ENCODE measurements around the gene MARCHF11.

GRCh38 chr5:16057277-16057676, 122.3 kb downstream of the MARCHF11 start:
- TF ChIP-seq, protein P1, sequence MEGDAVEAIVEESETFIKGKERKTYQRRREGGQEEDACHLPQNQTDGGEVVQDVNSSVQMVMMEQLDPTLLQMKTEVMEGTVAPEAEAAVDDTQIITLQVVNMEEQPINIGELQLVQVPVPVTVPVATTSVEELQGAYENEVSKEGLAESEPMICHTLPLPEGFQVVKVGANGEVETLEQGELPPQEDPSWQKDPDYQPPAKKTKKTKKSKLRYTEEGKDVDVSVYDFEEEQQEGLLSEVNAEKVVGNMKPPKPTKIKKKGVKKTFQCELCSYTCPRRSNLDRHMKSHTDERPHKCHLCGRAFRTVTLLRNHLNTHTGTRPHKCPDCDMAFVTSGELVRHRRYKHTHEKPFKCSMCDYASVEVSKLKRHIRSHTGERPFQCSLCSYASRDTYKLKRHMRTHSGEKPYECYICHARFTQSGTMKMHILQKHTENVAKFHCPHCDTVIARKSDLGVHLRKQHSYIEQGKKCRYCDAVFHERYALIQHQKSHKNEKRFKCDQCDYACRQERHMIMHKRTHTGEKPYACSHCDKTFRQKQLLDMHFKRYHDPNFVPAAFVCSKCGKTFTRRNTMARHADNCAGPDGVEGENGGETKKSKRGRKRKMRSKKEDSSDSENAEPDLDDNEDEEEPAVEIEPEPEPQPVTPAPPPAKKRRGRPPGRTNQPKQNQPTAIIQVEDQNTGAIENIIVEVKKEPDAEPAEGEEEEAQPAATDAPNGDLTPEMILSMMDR (IDR thresholded peaks at IDR 0.05) = no peak
- no peak for TF ChIP-seq POLR2A (IDR thresholded peaks at IDR 0.05)
